Erythroblast (primary cell): ENCODE measurements around the gene TC2N.
"Not testable (repeated sequence)": the region's sequence is repeated elsewhere in the genome, so short reads cannot be mapped to it uniquely, and the experiment has no call there.

ENCODE experiments used
- DNase-seq, 2 experiments: peaks; one replicate each; lab custom pipeline; 2025; lab: John Stamatoyannopoulos, UW
- GATA1 ChIP-seq: IDR thresholded peaks from 2 replicates; pipeline ENCODE4 v1.6.1; 2011; ENCODE audit warnings: low read depth, mild to moderate bottlenecking, control low read depth, low read length, moderate library complexity
- POLR2A ChIP-seq: IDR thresholded peaks from 2 replicates; pipeline ENCODE4 v1.6.1; 2011; ENCODE audit warnings: mild to moderate bottlenecking, low read length

TC2N gene

DNA sequence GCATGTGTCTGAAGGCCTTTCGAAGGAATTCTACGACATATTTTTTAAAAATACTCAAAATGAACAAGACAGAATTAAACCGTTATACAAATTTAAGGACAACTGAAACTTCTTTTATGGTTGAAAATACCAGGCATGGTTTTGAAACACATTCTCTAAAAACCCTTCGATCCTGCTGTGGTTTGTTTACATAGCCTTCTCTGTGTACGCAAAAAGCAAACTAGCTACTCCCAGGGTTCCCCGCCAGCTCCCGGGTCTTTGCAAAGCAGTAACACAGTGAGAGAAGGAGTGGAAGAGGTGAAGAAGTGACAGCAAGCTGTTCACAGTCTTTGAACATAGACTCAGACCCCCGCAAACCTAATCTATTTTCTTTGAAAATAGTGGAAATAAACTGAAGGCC, 2.2 kb upstream of the TC2N start:
- DNase-seq, result no peak
- TF ChIP-seq POLR2A (no peak), GATA1 (no peak)

DNA sequence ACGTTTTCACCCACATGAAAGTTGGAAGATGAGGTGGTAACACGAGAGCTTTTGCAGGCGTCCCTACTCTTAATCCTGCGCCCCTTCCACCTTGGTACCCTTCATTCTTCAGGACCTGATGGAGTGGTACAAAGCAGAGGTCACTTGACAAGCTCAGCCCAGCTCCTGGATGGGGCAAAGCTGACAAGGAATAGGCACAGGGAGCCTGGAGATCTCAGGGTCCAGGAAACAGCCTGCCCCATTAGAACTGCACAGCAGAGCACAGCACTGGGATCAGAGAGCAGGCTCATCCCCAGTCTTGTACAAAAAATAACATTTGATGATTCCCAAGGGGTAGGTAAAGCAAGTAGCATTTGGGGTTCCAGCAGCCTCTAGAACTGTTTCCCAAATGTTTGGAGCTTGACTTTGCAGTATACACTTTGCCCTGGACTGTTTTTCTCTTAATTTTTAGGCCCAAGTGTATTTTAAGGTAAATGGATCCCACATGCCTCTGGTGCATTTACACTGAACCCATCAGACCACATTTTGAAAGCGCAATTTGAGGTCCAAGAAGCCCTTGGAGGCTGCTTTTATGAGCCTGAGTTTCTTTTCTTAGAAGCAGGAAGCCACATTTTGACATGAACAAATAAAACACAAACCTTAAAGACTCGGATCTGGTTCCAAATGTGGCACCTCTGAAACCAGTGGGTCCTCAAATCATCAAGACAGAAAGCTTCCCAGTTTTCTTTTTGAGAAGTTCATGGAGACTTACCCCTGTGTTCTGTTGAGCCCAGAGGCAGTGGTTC, 633 bp downstream of the TC2N start:
- no peak for DNase-seq
- TF ChIP-seq GATA1, result no peak
- TF ChIP-seq POLR2A, result no peak

DNA sequence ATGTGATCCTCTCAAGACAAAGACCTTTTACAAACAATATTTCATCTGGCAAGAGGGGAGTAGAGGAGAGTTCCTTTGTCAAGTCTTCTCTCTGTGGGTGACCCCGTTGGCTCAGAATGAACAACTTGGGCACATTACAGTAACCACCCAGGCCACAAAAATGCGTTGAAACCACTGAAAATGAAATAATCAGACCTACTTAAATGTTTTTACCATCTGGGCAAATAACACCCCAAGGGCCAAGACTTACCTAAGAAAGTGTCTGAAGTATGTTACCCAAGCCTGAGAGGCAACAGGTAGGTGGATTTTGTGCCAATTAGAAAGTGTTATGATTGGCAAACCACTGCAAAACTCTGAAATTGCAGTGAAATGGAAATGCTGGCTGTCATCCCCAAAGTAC, 1.3 kb downstream of the TC2N start:
- no peak for DNase-seq
- TF ChIP-seq POLR2A (no peak), GATA1 (no peak)

DNA sequence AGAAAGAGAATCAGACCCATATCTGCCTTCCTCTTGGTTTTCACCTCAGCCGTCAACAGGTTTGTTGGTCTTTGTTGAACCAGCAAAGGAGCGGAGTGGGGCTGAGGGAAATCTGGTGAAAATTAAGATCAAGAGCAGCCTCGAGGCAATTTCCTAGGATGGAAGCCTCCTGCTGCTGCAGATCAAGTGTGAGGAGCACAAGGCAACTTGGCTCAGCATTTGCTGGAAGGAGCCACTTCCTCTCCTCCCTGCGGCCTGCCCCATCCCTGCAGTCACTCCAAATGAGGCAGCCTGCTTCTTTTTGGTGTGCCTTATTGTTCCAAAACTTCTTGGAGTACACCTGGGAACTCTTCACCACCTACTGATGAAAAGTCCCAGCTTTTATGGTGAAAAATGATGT, 4.9 kb downstream of the TC2N start:
- no peak for DNase-seq
- TF ChIP-seq POLR2A (no peak), GATA1 (no peak)

DNA sequence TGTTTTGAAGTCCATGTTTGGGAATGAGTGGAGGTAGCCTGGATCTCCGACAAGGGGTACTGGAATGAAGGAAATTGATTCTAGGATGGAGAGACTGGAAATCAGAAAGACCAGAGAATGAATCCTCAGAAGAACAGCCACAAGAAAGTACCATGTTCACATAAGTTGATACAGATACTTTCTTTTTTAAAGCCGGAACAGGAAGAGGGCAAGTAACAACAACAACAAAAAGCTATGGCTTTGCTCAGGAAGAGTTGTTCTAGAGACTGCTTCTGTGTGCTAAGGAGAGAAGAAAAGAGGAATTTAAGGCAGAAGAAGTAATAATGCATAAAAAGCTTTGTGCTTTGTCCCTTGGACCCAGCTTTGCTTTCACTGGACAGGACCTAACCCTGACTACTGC, 6.2 kb downstream of the TC2N start:
- DNase-seq, result no peak
- TF ChIP-seq GATA1 (no peak), POLR2A (no peak)

DNA sequence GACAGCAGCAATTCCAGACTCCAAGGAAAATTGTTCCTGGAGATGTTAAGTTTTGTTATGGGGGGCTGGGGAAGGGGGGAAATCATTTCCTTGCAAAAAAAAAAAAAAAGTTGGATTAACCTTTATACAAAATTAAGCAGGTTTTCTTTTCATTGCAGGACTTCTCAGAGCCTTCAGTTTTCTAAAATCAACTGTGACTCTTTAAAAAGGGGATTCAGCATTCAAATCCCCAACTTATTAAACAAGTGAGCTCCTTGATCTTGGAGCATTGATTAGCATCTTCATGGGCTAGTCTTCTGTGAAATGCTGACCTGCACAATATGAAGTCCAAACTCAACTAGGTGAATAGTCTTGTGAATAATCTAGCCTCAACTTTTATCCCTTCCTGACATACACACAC, 7.1 kb downstream of the TC2N start:
- TF ChIP-seq POLR2A (no peak), GATA1 (no peak)
- no peak for DNase-seq

DNA sequence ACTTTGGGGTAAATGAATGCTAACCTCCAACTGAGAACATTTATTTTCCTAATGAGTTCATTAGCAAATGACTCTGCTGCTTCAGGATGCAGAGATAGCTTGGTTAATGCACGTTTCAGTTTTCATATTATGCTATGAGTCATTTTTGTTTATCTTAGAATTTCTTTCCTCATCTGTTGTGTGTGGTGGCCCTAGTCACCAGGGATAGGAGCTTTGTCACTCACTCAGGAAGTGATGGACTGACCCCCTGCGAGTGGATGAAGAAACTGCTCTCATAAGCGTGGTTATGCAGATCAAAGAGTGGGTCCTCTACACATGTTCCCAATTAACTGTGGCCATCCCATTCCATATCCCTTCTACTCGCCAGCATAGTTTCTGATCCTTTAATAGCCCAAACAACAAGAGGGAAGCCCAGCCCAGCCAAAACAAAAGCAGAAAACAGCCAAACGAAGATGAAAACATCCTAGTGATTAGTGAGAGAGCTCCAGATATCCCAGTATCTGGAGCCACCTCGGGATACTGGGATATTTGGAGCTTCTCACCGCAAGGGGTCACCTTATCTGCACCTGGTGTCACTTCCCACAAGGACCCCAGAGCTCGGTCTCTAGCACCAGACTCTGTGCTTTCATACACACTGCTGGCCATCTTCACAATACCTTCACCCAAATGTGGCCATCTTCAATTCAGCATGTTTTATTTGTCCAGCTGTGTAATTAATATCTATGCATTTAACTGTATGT, 8.6 kb downstream of the TC2N start:
- DNase-seq, result peak in 1 of 2 experiments; percentile 26
- no peak for TF ChIP-seq POLR2A
- TF ChIP-seq GATA1, result no peak

DNA sequence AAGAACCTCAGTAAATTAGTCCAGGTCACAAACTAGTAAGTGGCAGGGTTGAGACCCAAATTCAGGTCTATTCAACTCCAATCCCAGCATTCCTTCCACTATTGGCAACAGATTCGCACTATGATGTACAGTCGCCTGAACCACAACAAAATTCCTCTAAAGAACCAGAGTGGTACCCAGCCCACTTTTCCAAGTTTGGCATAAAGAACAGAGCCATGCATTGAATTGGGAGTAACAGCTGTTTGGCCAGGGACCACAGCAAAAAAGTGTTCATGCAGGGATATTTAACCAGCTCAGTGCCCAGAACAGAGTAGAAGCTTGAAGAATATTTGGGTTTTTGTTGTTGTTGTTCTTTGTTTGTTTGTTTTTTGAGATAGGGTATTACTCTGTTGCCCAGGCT, 9.7 kb downstream of the TC2N start:
- no peak for TF ChIP-seq GATA1
- TF ChIP-seq POLR2A, result no peak
- DNase-seq, result no peak

DNA sequence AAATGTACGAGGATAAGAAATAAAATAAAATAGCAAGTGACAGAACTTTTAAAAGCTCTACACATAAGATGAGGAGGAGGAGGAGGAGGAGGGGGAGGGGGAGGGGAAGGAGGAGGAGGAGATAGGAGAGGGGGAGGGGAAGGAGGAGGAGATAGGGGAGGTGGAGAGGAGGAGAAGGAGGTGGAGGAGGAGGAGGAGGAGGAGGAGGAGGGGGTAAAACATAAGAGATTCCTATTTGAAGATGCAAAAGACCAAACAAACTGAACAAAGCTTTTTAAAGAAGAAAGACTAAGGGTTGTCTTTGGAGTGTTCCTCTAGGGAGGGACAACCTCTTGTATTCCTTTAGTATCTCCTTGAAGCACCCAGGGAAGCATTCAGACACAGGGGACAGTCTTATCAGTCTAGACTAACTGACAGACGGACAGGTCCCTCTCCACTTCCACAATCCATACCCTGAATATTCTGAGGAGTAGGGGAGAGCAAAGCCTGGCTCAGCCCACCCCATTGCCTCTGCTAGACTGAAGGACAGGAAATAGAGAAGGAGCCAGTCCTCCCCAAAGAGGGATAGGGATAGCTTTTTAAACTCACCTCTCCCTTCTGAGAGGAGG, 12.9 kb downstream of the TC2N start:
- DNase-seq, result no peak
- no peak for TF ChIP-seq POLR2A
- TF ChIP-seq GATA1, result no peak

DNA sequence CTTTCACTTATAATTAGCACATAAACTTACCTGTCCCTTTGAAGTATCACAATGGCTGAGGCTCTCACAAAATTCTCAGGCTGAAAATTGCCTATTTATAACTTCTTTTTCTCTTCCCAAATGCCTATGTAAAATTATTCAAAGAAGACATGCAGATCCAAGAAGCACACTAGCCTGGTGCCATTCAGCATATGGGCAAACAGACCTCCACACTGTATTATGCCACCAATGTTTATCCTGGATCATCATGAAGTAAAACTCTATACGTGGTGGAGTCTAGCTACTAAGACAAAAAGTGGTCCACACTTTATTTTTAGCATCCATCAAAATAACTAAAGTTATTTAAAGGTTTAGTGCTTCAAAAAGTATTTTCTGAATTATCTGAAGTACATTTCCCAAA, 15.8 kb downstream of the TC2N start:
- no peak for DNase-seq

DNA sequence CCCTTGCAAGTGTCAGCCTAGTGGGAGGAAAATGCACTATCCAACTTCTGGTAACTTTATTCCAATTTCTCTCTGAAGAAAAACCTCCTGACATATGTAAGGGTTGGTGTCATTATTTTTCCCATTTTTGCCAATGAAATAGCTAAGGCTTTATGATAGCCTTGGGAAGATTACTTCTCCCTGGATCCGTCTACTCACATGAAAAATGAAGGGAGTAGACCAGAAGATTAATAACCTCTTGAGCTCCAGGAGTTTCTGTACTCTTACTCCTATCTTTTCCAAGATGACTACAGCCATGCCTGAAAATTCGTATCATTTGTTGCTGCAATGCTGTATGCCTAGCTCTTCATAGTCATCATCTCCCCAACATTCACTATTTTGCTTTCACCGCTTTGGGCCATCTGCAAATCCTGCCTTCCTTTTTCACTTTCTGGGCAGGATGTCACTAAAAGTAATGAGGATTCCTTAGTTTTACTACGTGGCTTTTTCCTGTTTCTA, 18.8 kb downstream of the TC2N start:
- TF ChIP-seq POLR2A, result no peak
- TF ChIP-seq GATA1, result no peak
- DNase-seq, result no peak

More for the DNA sequence above, 15.8 kb downstream of the TC2N start:
- no peak for TF ChIP-seq GATA1
- no peak for TF ChIP-seq POLR2A

DNA sequence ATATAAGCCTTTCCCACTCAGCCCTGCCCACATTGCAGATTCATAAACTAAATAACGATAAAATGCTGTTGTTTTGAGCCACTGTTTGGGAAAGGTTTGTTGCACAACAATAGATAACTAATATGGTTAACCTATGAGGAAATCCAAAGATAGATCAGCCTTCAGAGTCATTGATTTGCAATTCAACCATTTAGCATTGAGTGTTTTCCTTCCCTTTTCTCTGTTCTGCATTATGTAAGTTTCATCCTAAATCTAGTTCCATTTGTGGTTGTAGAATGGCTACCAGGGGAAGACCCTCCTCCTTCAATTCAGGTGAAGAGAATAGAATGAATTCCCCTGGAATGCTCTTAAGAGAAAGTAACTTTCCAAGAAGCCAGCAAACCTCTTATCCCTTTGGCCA, 19.6 kb downstream of the TC2N start:
- DNase-seq, result no peak
- no peak for TF ChIP-seq POLR2A
- TF ChIP-seq GATA1, result no peak

DNA sequence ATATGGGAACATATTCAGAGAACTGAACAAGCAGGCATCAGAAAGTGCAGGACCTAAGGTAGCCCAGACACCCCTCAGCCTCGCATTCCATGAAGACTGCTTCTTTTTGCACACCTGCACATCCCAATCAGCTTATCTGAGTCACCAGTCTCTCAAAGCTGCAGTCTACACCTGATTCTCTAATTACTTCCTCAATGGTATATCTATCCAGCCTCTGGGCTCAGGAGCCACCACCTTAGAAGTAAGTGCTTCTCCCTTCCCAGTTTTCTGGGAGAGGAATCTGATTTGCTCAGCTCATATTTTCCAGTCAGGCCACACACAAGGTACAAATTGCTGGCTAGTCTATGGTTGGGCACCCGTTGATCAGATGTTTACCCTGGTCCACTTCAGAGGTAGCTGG, 21.7 kb downstream of the TC2N start:
- no peak for DNase-seq
- TF ChIP-seq GATA1 (no peak), POLR2A (no peak)

DNA sequence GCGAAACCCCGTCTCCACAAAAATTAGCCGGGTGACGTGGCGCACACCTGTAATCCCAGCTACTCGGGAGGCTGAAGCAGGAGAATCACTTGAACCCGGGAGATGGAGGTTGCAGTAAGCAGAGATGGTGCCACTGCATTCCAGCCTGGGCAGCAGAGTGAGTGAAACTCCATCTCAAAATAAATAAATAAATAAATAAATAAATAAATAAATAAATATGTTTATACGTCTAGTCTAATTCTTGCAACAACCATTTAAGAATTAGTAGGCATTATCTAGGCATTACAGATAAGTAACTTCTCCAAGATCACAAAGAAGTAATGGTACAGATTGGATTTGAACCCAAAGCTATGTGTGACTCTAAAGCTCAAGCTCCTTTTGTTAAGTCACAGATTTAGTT, 22.3 kb downstream of the TC2N start:
- not testable (repeated sequence) for DNase-seq
